SK-N-SH treated with all-trans-retinoic acid at 6 μM for 48 hours (cell line): Measurements from ENCODE around the gene PRRG1.

Source experiments
- GLIS3 ChIP-seq: fragments of 250-450 bp; sonication (Bioruptor Pico); IDR thresholded peaks from 2 replicates; pipeline ENCODE4 v1.5.0; 2020; ENCODE audit warnings: mild to moderate bottlenecking, moderate library complexity
- PPARA ChIP-seq: fragments of 250-450 bp; sonication (Bioruptor Pico); IDR thresholded peaks from 2 replicates; pipeline ENCODE4 v1.5.0; 2020; ENCODE audit warnings: mild to moderate bottlenecking, borderline replicate concordance
- TOX ChIP-seq: fragments of 250-450 bp; sonication (Bioruptor Pico); IDR thresholded peaks from 2 replicates; pipeline ENCODE4 v1.8.0; 2021; ENCODE audit warnings: mild to moderate bottlenecking, moderate library complexity, borderline replicate concordance
- ZFP30 ChIP-seq: fragments of 450-650 bp; formaldehyde crosslinking; IDR thresholded peaks from 2 replicates; pipeline ENCODE4 v1.5.0; 2022; ENCODE audit warnings: mild to moderate bottlenecking, moderate library complexity
- TF ChIP-seq, protein P1 (sequence below): fragments of 250-450 bp; sonication (Bioruptor Pico); IDR thresholded peaks from 2 replicates; pipeline ENCODE4 v1.8.0; 2020; ENCODE audit warnings: mild to moderate bottlenecking, moderate library complexity, borderline replicate concordance

DNA sequence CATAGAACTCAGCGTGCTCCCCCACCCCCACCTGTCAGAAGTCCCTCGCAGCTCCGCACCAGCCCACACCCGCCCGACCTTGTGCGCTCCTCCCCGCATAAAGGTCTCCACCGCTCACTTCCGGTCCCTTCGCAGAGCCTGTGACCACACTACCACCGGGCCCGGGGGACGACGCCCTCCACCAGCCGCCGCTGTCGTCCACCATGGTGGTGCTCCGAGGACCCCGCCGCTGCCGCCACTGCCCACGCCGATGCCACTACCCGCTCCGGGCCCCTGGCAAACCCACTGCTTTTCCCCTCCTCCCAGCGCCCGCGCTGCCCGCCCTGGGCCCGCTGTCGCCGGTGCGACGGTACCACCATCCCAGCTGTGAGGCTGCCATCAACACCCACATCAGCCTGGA lies 142.5 kb downstream of the PRRG1 start:
- no peak for TF ChIP-seq TOX (CRISPR knock-in tag)
- TF ChIP-seq, protein P1, sequence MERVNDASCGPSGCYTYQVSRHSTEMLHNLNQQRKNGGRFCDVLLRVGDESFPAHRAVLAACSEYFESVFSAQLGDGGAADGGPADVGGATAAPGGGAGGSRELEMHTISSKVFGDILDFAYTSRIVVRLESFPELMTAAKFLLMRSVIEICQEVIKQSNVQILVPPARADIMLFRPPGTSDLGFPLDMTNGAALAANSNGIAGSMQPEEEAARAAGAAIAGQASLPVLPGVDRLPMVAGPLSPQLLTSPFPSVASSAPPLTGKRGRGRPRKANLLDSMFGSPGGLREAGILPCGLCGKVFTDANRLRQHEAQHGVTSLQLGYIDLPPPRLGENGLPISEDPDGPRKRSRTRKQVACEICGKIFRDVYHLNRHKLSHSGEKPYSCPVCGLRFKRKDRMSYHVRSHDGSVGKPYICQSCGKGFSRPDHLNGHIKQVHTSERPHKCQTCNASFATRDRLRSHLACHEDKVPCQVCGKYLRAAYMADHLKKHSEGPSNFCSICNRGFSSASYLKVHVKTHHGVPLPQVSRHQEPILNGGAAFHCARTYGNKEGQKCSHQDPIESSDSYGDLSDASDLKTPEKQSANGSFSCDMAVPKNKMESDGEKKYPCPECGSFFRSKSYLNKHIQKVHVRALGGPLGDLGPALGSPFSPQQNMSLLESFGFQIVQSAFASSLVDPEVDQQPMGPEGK, result no peak
- no peak for TF ChIP-seq GLIS3 (CRISPR knock-in tag)
- no peak for TF ChIP-seq ZFP30 (CRISPR knock-in tag)
- TF ChIP-seq PPARA (CRISPR knock-in tag), result no peak
